ENCODE measurements around the gene SMAD7.
A peak's percentile ranks its signal among the peaks of the same experiment; 100 is the strongest.

The SMAD7 gene

DNA sequence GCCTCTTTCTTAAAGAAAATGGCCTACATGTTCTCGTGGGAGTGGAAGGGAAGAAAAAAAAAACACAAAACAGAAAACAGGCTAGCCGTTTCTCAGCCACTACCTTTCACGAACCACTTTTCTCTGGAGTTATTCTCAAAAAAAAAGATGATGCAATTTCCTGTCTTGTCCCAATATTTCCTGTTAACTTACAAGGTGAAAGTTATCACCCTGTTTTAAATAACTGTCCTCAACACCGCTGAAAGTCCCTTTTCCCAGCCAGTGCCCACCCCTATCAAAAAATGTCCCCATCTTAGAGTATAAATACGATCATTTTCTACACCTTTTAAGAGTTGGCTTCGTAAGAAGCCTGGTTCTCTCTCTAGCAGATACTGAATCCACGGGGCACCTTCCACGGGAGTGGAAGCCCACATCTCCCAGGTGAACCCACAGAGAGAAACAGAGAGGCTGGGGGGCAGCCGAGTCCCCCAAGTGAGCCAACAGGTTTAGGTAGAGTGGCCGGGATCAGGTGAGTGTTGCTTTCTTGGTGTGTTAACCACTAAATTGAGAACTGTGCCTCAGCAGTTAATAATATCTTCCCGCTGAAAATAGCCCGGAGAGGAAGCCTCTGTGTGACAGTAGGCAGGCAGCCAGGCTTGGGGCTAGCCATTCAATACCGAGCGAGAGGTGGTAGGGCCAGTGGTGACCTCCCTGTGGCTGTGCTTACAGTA is 15.9 kb downstream of the SMAD7 start:
- Histone ChIP-seq H3K36me3 (ENCODE audit: insufficient read depth, insufficient read length, low read length) (peaks cover 78% of the 10 kb centered on the region), H3K27me3 (ENCODE audit: insufficient read depth, insufficient read length) (no peaks in the 10 kb centered on the region), H3K9me3 (ENCODE audit: insufficient read depth, low read length) (no peaks in the 10 kb centered on the region), H3K4me3 (ENCODE audit: insufficient read length, low read depth) (no peak overlapping the region), H3K9ac (ENCODE audit: insufficient read length, low read depth) (peak overlapping the region; percentile 32), H3K4me1 (ENCODE audit: insufficient read depth, insufficient read length) (peaks cover 26% of the 10 kb centered on the region)
- DNase-seq (ENCODE audit: low read depth, low spot score), result no peak
- TF ChIP-seq YY1 (IDR thresholded peaks at IDR 0.05; ENCODE audit: insufficient read depth, insufficient read length), result no peak
- no peak for TF ChIP-seq SUZ12 (IDR thresholded peaks at IDR 0.05; ENCODE audit: extremely low read depth, insufficient read depth, insufficient read length)
- no peak for TF ChIP-seq ZNF274 (IDR thresholded peaks at IDR 0.05; ENCODE audit: low read depth, low read length)

GRCh38 chr18:48934415-48934722 is 16.4 kb downstream of the SMAD7 start:
- Histone ChIP-seq H3K4me3 (ENCODE audit: insufficient read length, low read depth) (no peak overlapping the region), H3K27me3 (ENCODE audit: insufficient read depth, insufficient read length) (no peaks in the 10 kb centered on the region), H3K9ac (ENCODE audit: insufficient read length, low read depth) (no peak overlapping the region), H3K36me3 (ENCODE audit: insufficient read depth, insufficient read length, low read length) (peaks cover 78% of the 10 kb centered on the region), H3K9me3 (ENCODE audit: insufficient read depth, low read length) (no peaks in the 10 kb centered on the region), H3K4me1 (ENCODE audit: insufficient read depth, insufficient read length) (peaks cover 24% of the 10 kb centered on the region)
- no peak for DNase-seq (ENCODE audit: low read depth, low spot score)
- no peak for TF ChIP-seq SUZ12 (IDR thresholded peaks at IDR 0.05; ENCODE audit: extremely low read depth, insufficient read depth, insufficient read length)
- no peak for TF ChIP-seq ZNF274 (IDR thresholded peaks at IDR 0.05; ENCODE audit: low read depth, low read length)
- no peak for TF ChIP-seq YY1 (IDR thresholded peaks at IDR 0.05; ENCODE audit: insufficient read depth, insufficient read length)

DNA sequence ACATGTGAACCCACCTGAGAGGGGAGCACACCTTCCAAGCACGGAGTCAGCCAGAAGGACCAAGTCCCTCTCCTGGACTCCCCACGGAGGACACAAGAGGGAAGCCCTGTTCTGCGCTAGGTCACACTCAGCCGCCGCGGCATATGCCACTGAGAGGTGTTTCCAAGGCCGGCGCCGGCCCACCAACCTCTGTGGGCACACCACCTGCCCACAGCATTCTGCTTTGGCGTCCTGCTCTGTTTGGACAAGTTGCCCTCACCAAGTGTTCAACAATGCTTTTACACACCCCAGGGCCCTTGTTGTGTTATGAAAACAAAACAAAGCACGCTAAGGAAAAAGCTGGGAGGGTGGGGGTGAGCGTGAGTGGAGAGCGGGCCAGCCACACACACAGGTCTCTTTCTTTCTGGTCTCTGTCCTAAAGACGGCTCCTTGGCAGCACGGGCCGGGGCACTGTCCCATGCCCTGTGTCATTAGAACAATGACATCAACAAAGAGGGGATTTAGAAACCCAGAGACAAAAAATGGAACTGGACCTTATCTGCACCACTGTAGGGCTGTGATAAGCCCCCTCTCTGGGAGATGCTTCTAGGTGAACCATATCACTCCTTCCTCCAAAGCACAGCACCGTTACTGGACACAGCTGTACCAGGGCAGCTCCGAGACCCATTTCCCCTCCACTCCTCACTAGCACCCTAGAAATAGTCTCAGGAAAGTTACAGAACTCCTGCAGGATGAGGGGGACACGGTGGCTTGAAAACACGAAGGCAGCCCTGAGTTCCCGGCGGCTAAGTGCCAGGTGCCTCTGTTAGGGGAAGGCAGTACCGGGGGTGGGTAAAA is 17.0 kb downstream of the SMAD7 start:
- no peak overlapping the region for H3K4me3 ChIP-seq (ENCODE audit: insufficient read length, low read depth)
- peaks cover 27% of the 10 kb centered on the region for H3K4me1 ChIP-seq (ENCODE audit: insufficient read depth, insufficient read length)
- DNase-seq (ENCODE audit: low read depth, low spot score), result no peak
- H3K9ac ChIP-seq (ENCODE audit: insufficient read length, low read depth), result no peak overlapping the region
- no peaks in the 10 kb centered on the region for H3K9me3 ChIP-seq (ENCODE audit: insufficient read depth, low read length)
- TF ChIP-seq SUZ12 (IDR thresholded peaks at IDR 0.05; ENCODE audit: extremely low read depth, insufficient read depth, insufficient read length), result no peak
- H3K36me3 ChIP-seq (ENCODE audit: insufficient read depth, insufficient read length, low read length), result peaks cover 80% of the 10 kb centered on the region
- H3K27me3 ChIP-seq (ENCODE audit: insufficient read depth, insufficient read length), result no peaks in the 10 kb centered on the region

GRCh38 chr18:48932822-48933510 is 17.8 kb downstream of the SMAD7 start:
- H3K9ac ChIP-seq (ENCODE audit: insufficient read length, low read depth), result no peak overlapping the region
- peaks cover 73% of the 10 kb centered on the region for H3K36me3 ChIP-seq (ENCODE audit: insufficient read depth, insufficient read length, low read length)
- H3K9me3 ChIP-seq (ENCODE audit: insufficient read depth, low read length), result no peaks in the 10 kb centered on the region
- H3K4me1 ChIP-seq (ENCODE audit: insufficient read depth, insufficient read length), result peaks cover 26% of the 10 kb centered on the region
- H3K27me3 ChIP-seq (ENCODE audit: insufficient read depth, insufficient read length), result no peaks in the 10 kb centered on the region
- DNase-seq (ENCODE audit: low read depth, low spot score), result no peak
- no peak overlapping the region for H3K4me3 ChIP-seq (ENCODE audit: insufficient read length, low read depth)
- TF ChIP-seq SUZ12 (IDR thresholded peaks at IDR 0.05; ENCODE audit: extremely low read depth, insufficient read depth, insufficient read length), result no peak
- no peak for TF ChIP-seq ZNF274 (IDR thresholded peaks at IDR 0.05; ENCODE audit: low read depth, low read length)
- no peak for TF ChIP-seq YY1 (IDR thresholded peaks at IDR 0.05; ENCODE audit: insufficient read depth, insufficient read length)

DNA sequence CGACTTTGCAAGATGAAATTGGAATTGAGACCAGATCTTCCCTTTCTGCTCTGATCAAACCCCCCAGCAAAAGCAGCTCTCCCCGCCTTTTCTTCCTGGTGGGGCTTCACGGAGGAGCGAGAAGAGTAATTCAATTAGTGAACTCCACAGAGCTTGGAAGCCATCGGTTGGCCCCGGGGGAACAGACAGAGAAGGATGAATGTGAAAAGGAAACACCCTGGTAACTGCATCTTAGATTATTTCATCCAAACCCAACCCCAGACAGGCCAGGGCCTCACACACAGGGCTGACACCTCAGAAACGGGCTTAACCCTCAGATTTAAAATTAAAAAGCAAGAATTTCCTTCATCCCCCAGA is 18.3 kb downstream of the SMAD7 start:
- H3K4me1 ChIP-seq (ENCODE audit: insufficient read depth, insufficient read length), result peaks cover 31% of the 10 kb centered on the region
- no peak for TF ChIP-seq YY1 (IDR thresholded peaks at IDR 0.05; ENCODE audit: insufficient read depth, insufficient read length)
- no peak for TF ChIP-seq ZNF274 (IDR thresholded peaks at IDR 0.05; ENCODE audit: low read depth, low read length)
- no peak for TF ChIP-seq SUZ12 (IDR thresholded peaks at IDR 0.05; ENCODE audit: extremely low read depth, insufficient read depth, insufficient read length)
- H3K4me3 ChIP-seq (ENCODE audit: insufficient read length, low read depth), result no peak overlapping the region

GRCh38 chr18:48931680-48932461 is 18.9 kb downstream of the SMAD7 start:
- TF ChIP-seq ZNF274 (IDR thresholded peaks at IDR 0.05; ENCODE audit: low read depth, low read length), result no peak
- TF ChIP-seq SUZ12 (IDR thresholded peaks at IDR 0.05; ENCODE audit: extremely low read depth, insufficient read depth, insufficient read length), result no peak
- TF ChIP-seq YY1 (IDR thresholded peaks at IDR 0.05; ENCODE audit: insufficient read depth, insufficient read length), result no peak
- Histone ChIP-seq H3K9ac (ENCODE audit: insufficient read length, low read depth) (no peak overlapping the region), H3K4me1 (ENCODE audit: insufficient read depth, insufficient read length) (peaks cover 35% of the 10 kb centered on the region), H3K4me3 (ENCODE audit: insufficient read length, low read depth) (no peak overlapping the region), H3K27me3 (ENCODE audit: insufficient read depth, insufficient read length) (no peaks in the 10 kb centered on the region), H3K36me3 (ENCODE audit: insufficient read depth, insufficient read length, low read length) (peaks cover 73% of the 10 kb centered on the region), H3K9me3 (ENCODE audit: insufficient read depth, low read length) (no peaks in the 10 kb centered on the region)
- DNase-seq (ENCODE audit: low read depth, low spot score), result no peak

More for the DNA sequence above, 18.3 kb downstream of the SMAD7 start:
- no peak for DNase-seq (ENCODE audit: low read depth, low spot score)
- no peaks in the 10 kb centered on the region for H3K9me3 ChIP-seq (ENCODE audit: insufficient read depth, low read length)
- H3K27me3 ChIP-seq (ENCODE audit: insufficient read depth, insufficient read length), result no peaks in the 10 kb centered on the region
- H3K9ac ChIP-seq (ENCODE audit: insufficient read length, low read depth), result no peak overlapping the region
- peaks cover 73% of the 10 kb centered on the region for H3K36me3 ChIP-seq (ENCODE audit: insufficient read depth, insufficient read length, low read length)
